ENCODE results near the gene ABHD2.
"Not testable (repeated sequence)": the region's sequence is repeated elsewhere in the genome, so short reads cannot be mapped to it uniquely, and the experiment has no call there.

ABHD2 gene

DNA sequence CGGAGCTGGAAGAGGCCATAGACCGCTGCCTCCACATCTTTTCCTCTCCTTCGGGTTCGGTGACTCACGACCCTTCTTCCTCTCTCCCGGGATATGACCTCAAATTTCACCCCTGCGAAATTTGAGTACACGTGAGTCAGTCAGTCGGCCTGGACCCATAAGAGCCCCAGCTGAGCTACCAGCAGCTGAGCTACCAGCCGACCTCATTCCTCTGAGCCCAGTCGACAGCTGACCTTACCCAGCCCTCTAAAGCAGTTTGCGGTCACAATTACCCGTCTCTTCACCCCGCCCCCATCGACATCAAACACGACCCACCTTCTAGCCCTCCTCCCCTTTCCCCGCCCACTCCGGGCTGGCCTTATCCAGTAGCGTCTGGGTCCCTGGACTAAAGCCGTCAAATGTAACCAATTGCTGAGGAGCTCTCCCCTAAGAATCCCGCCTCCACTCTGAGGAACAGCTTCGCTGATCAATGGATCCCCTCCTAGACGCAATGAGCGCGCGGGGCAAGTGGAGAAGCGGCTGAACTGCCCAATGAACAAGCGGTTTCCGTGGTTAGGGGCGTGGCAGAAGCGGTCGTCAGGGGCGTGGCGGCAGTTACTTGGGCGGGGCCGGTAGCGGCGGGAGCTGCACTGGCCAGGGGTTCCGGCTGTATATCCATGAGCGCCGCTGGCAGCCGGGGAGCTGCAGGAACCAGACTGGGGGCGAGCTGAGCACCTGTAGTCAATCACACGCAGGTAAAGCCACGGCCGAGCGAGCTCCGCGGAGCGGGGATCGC, at the start of gene ABHD2:
Gene ABHD2 (plus strand): TSS at position 627 of the 775 bp plus-strand sequence. CDS start 27,872 bp downstream, outside the sequence.
- DNase-seq: peak; percentile 97

GRCh38 chr15:89039142-89039541, 49.1 kb upstream of the ABHD2 start:
- no peak for DNase-seq

- DNase-seq: no peak
Measured at GRCh38 chr15:89041507-89041906, 46.7 kb upstream of the ABHD2 start.

GRCh38 chr15:89042387-89042786, 45.9 kb upstream of the ABHD2 start:
- DNase-seq: no peak

DNA sequence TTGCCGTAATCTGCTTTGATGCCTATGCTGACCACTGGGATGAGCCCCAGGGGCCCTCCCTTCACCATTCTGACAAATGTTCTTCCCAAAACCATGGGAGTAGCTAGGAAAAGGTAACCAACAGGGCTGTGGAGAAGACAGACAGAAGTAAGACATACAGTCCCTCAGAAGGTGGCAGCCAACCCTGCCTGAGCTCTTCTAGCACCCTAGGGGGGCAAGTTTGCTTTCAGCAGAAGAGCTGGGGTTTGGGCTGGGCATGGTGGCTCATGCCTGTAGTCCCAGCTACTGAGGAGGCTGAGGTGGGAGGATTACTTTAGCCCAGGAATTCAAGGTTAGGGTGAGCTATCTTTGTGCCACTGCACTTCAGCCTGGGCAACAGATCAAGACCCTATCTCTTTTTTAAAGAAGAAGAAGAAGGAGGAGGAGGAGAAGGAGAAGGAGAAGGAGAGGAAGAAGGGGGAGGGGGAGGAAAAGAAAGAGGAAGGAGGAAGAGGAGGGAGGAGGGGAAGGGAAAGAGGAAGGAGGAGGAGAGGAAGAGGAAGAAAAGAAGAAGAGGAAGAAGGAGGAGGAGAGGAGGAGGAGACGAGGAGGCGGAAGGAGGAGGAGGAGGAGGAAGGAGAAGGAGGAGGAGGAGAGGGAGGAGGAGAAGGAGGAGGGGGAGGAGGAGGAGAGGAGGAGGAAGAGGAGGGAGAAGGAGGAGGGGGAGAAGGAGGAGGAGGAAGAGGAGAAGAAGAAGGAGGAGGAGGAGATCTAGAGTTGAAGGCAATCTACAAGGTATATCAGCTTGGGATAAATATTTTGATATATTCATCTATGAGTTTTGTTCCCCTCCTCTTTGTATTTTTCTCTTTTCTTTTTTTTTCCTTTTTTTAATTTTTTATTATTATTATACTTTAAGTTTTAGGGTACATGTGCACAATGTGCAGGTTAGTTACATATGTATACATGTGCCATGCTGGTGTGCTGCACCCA, 44.9 kb upstream of the ABHD2 start:
- DNase-seq: no peak

DNA sequence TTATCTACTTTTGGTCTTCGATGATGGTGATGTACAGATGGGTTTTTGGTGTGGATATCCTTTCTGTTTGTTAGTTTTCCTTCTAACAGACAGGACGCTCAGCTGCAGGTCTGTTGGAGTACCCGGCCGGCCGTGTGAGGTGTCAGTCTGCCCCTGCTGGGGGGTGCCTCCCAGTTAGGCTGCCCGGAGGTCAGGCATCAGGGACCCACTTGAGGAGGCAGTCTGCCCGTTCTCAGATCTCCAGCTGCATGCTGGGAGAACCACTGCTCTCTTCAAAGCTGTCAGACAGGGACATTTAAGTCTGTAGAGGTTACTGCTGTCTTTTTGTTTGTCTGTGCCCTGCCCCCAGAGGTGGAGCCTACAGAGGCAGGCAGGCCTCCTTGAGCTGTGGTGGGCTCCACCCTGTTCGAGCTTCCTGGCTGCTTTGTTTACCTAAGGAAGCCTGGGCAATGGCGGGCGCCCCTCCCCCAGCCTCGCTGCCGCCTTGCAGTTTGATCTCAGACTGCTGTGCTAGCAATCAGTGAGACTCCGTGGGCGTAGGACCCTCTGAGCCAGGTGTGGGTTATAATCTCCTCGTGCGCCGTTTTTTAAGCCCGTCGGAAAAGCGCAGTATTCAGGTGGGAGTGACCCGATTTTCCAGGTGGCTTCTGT, 39.1 kb upstream of the ABHD2 start:
- DNase-seq: not testable (repeated sequence)

- no peak for DNase-seq
Measured at GRCh38 chr15:89051875-89052274, 36.4 kb upstream of the ABHD2 start.

DNA sequence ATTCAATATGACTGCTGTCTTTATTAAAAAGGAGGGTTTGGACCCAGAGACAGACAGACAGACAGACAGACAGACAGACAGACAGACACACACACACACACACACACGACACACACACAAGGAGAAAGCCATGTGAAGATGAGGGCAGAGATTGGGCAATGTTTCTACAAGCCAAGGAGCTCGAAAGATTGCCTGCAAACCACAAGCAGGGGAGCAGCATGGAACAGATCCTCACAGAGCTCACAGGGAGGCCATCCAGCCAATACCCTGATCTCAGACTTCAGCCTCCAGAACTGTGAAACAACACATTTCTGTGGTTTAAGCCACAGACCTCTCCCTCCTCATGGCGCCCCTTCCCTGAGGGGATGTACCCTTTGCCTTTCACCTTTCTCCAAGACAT, 35.8 kb upstream of the ABHD2 start:
- no peak for DNase-seq

DNA sequence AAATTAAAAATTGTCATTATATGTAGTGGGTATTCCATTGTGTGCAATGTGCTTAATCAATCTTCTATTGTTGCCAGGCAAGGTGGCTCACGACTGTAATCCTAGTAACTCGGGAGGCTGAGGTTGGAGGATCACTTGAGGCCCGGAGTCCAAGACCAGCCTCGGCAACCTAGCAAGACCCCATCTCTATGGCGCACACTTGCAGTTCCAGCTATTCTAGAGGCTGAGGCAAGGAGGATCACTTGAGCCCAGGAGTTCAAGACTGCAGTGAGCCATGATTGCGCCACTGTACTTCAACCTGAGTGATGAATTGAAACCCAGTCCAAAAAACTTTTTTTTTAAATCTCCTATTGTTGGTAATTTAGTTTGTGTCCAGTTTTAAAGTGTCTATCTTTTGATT, 33.4 kb upstream of the ABHD2 start:
- DNase-seq: no peak

GRCh38 chr15:89057506-89058133, 30.6 kb upstream of the ABHD2 start:
- peak; percentile 74 for DNase-seq

- no peak for DNase-seq
Measured at GRCh38 chr15:89058376-89058775, 29.9 kb upstream of the ABHD2 start.

- no peak for DNase-seq
Measured at GRCh38 chr15:89058876-89059405, 29.3 kb upstream of the ABHD2 start.

DNA sequence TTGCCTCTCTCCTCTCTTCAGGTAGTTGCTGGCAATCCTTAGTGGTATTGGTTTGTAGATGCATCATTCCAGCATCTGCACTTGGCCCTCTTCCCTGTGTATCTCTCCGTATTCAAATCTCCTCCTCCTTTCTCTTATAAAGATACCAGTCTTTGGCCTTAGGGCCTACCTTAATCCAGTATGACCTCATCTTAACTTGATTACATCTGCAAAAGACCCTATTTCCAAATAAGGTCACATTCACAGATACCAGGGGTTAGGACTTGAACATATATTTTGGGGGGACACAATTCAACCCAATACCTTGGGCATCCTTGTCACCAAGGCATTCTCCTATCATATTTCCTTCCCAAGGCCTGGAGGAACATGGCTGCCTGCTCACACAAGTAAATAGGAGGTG, 22.0 kb upstream of the ABHD2 start:
- no peak for DNase-seq

- DNase-seq: no peak
Measured at GRCh38 chr15:89067751-89068150, 20.5 kb upstream of the ABHD2 start.

DNA sequence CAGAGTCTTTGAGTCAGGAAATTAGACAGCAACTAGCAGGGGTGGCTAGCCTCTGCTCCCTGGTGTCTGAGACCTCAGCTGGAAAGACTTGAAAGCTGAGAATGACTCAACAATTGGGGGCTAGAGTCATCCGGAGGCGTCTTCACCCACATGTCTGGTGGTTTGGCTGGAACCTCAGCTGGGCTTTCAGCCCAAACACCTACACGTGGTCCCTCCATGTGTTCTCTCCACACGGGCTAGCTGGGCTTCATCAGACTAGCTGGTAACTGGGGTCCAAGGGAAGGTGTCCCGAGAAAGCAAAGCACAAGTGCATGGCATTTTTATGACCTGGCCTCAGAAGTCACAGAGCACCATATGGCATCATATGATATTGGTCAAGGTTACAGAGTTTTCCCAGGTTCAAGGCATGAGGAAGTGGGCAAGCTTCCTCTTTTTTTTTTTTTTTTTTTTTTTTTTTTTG, 19.9 kb upstream of the ABHD2 start:
- DNase-seq: no peak

DNA sequence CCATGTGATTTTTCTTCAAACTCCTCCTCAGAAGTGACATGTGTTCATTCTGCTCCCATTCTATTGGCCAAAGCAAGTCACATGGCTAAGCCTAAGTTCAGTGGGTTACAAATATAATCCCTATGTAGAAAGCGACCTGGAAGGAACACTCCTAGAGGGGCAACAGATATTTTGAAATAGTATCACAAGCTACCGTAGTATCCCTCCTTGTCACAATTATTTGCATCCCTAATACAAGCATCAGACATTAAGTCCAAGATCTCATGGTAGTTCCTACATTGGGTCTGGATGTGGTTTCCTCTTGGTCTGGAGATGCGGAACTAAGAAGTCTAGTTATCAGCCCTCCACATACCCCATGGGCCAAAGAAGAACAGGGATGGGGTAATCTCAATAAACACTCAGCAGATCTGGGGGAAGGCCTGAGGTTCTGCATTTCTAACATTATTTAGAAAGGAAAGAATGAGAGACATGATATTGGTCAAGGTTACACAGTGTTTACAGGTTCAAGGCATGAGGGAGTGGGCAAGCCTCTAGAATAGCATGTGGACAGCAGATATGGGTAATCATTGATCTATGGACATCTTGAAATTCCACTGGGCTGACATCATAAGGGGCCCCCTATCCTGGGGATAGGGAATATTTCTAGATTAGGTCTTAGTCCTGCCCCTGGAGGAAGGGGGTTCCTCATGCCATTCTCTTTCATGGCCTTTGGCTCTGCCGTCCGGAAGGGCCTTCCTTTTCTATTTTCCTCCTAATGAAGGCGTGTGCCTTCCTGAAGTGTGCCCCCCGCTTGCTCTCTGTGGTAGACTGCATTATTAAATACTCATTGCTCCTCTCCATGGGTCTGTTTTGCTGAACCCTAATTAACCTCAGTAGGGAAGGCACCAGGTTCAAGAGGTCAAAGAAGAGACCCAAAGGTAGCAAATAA, 17.8 kb upstream of the ABHD2 start:
- DNase-seq: no peak

- no peak for DNase-seq
Measured at GRCh38 chr15:89071471-89071870, 16.8 kb upstream of the ABHD2 start.

- no peak for DNase-seq
Measured at GRCh38 chr15:89072277-89072869, 15.9 kb upstream of the ABHD2 start.

DNA sequence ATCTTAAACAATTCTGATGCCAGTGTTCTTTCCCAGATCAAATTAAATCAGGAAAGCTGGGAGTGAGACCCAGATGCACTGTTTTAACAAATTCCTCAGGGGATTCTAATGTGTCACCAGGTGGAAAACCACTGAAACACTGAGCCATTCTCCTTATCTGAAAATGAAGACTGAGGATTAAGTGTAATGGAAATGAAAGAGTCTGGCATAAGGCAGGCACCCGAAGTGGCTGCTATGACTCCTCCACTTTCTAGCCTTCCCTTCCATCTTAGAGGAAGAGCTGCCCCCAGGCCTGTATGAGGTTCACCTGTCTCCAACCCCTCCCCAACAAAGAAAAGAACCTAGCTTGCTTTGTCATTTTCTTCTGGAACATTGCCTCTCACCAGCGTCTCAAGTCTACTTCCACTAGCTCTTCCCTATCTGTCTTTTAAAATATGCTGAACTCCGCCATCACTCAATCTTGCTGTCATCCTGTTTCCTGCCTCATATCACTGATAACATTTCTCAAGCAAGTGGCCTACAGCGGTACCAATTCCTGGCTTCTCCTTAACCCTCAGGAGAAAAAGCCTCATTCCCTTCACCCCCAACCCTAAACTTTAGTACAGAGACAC, 13.7 kb upstream of the ABHD2 start:
- no peak for DNase-seq

DNA sequence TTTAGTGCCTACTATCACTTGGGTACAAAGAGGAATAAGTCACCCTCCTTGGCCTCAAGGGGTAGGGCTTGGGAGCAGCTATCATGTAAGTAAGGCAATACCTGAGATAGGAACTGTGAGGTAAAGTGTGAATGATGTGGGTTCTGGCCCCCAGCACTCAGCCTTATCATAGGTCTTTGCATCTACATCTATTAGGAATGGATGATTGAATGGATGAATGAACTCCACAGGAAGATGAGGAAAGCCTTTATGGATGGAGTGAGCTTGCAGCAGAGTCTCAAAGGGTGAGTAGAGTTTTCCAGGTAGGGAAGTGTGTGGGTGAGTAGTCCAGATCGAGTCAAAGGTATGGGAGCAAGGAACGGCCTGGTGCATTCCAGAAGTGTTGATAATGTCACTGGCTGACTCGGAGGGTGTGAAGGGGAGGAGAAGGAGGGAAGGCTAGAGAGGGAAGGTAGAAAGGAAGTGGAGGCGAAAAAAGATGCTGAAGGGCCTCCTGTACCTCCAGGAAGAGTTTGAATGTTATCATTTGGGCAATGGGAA, 13.1 kb upstream of the ABHD2 start:
- no peak for DNase-seq
